ENCODE data around the gene RAD51B. TPM values are rescaled to one million over a fixed set of nuclear protein-coding genes. Genes with fewer than 3 reads are reported as not detected.

Gene RAD51B
- total and polyA plus RNA-seq, 8 donors: 10.8 to 18.3 (median 14.1) TPM

GRCh38 chr14:68260121-68260520 is 440.5 kb downstream of the RAD51B start:
- H3K4me1 ChIP-seq: peaks cover 6 to 10% of the 10 kb centered on the region in 2 donors
- ATAC-seq (no peak), DNase-seq (no peak)
- H3K36me3 ChIP-seq: no peaks in the 10 kb centered on the region
- H3K9me3 ChIP-seq: no peaks in the 10 kb centered on the region
- no peak overlapping the region for H3K4me3 ChIP-seq
- TF ChIP-seq CTCF (IDR thresholded peaks at IDR 0.05): no peak
- no peaks in the 10 kb centered on the region for H3K27me3 ChIP-seq
- intact Hi-C loops (cut with DNase I): no loop called here
- no peak overlapping the region for H3K27ac ChIP-seq

GRCh38 chr14:68261092-68261842 is 441.7 kb downstream of the RAD51B start:
- ATAC-seq: no peak
- no peak for TF ChIP-seq CTCF (IDR thresholded peaks at IDR 0.05)
- Histone ChIP-seq H3K27me3 (no peaks in the 10 kb centered on the region), H3K36me3 (no peaks in the 10 kb centered on the region), H3K27ac (no peak overlapping the region), H3K4me1 (peaks cover 6 to 7% of the 10 kb centered on the region in 2 donors), H3K9me3 (no peaks in the 10 kb centered on the region), H3K4me3 (no peak overlapping the region)
- intact Hi-C loops (cut with DNase I): no loop called here
- no peak for DNase-seq

- peaks cover 6 to 16% of the 10 kb centered on the region in 2 donors for H3K4me1 ChIP-seq
- intact Hi-C loops (cut with DNase I): no loop called here
- no peaks in the 10 kb centered on the region for H3K27me3 ChIP-seq
- ATAC-seq (no peak), DNase-seq (no peak)
- no peak overlapping the region for H3K4me3 ChIP-seq
- no peaks in the 10 kb centered on the region for H3K36me3 ChIP-seq
- no peak for TF ChIP-seq CTCF (IDR thresholded peaks at IDR 0.05)
- no peaks in the 10 kb centered on the region for H3K9me3 ChIP-seq
- H3K27ac ChIP-seq: no peak overlapping the region
These were observed 443.0 kb downstream of the RAD51B start for GRCh38 chr14:68262567-68262966.

GRCh38 chr14:68263563-68264259 is 444.1 kb downstream of the RAD51B start:
- H3K9me3 ChIP-seq: no peaks in the 10 kb centered on the region
- TF ChIP-seq CTCF (IDR thresholded peaks at IDR 0.05): no peak
- no peaks in the 10 kb centered on the region for H3K36me3 ChIP-seq
- H3K27ac ChIP-seq: no peak overlapping the region
- intact Hi-C loops (cut with DNase I): no loop called here
- no peaks in the 10 kb centered on the region for H3K27me3 ChIP-seq
- ATAC-seq (no peak), DNase-seq (peak in 1 of 4 donors; percentile 71)
- peaks cover 17 to 26% of the 10 kb centered on the region in 2 donors for H3K4me1 ChIP-seq
- H3K4me3 ChIP-seq: no peak overlapping the region

GRCh38 chr14:68264260-68264569 is 444.6 kb downstream of the RAD51B start:
- intact Hi-C loops (cut with DNase I): no loop called here
- H3K27me3 ChIP-seq: no peaks in the 10 kb centered on the region
- H3K4me1 ChIP-seq: peaks cover 18 to 31% of the 10 kb centered on the region in 2 donors
- H3K36me3 ChIP-seq: no peaks in the 10 kb centered on the region
- ATAC-seq: no peak
- no peak overlapping the region for H3K27ac ChIP-seq
- no peak for TF ChIP-seq CTCF (IDR thresholded peaks at IDR 0.05)
- H3K4me3 ChIP-seq: no peak overlapping the region
- no peak for DNase-seq
- no peaks in the 10 kb centered on the region for H3K9me3 ChIP-seq

Data from left lung (tissue), 10 donors.